ENCODE data around the gene MAOA.

GRCh38 chrX:43655151-43656004 lies 721 bp upstream of the MAOA start:
- TF ChIP-seq, protein P1, sequence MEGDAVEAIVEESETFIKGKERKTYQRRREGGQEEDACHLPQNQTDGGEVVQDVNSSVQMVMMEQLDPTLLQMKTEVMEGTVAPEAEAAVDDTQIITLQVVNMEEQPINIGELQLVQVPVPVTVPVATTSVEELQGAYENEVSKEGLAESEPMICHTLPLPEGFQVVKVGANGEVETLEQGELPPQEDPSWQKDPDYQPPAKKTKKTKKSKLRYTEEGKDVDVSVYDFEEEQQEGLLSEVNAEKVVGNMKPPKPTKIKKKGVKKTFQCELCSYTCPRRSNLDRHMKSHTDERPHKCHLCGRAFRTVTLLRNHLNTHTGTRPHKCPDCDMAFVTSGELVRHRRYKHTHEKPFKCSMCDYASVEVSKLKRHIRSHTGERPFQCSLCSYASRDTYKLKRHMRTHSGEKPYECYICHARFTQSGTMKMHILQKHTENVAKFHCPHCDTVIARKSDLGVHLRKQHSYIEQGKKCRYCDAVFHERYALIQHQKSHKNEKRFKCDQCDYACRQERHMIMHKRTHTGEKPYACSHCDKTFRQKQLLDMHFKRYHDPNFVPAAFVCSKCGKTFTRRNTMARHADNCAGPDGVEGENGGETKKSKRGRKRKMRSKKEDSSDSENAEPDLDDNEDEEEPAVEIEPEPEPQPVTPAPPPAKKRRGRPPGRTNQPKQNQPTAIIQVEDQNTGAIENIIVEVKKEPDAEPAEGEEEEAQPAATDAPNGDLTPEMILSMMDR (IDR thresholded peaks at IDR 0.05): no peak
- no peak for TF ChIP-seq POLR2A (IDR thresholded peaks at IDR 0.05)

All from lower leg skin (tissue), 3 donors.